OCI-LY1 (cell line): Measurements from ENCODE around the gene SSR2.

ENCODE experiments used
- CTCF ChIP-seq: fragments of 200-600 bp; sonication (generic), shearing (Covaris generic); IDR thresholded peaks from 2 replicates; pipeline ENCODE4 v1.5.1; 2017; ENCODE audit warnings: mild to moderate bottlenecking, antibody characterized with exemption, low read length, moderate library complexity, mixed read lengths
- EZH2 ChIP-seq: fragments of 200-600 bp; sonication (generic), shearing (Covaris generic); IDR thresholded peaks from 2 replicates; pipeline ENCODE4 v1.8.0; 2017; ENCODE audit warnings: borderline replicate concordance, mixed run types, mild to moderate bottlenecking, antibody characterized with exemption, low read length, moderate library complexity, mixed read lengths

- TF ChIP-seq CTCF, result no peak
- TF ChIP-seq EZH2, result no peak
Observed at GRCh38 chr1:156001021-156001661, 19.6 kb downstream of the SSR2 start.
